IMR-90 (cell line): ENCODE measurements around the gene KLHL25. TPM values are rescaled to one million over a fixed set of nuclear protein-coding genes. Genes with fewer than 3 reads are reported as not detected.

ENCODE experiments used
- ATAC-seq: fragments of 200-7000 bp; cut with Tn5 transposase; 2 replicates; pipeline ENCODE4 v1.9.1; 2020; ENCODE audit warnings: low read depth, mild to moderate bottlenecking, moderate library complexity
- BruUV-seq: library from RNA; stranded (reverse); fragments of 400-500 nt; replicated peaks from 2 replicates; lab custom pipeline; 2021; lab: Mats Ljungman, UMichigan
- CTCF ChIA-PET: fragments of 300-600 bp; formaldehyde crosslinking; extraction: SDS; loops from one replicate; lab custom pipeline; 2021; ENCODE audit warnings: antibody characterized with exemption; lab: Yijun Ruan, JAX
- POLR2A ChIA-PET: fragments of 300-600 bp; sonication (Branson Sonifier 250); formaldehyde crosslinking; loops from one replicate; lab custom pipeline; 2022; ENCODE audit warnings: antibody characterized with exemption; ENCODE audit not compliant: unreplicated experiment; lab: Charles Lee
- DNase-seq: peaks from one replicate; pipeline ENCODE4 v3.0.0; 2013
- H2AFZ ChIP-seq: replicated peaks from 2 replicates; pipeline ENCODE3; 2013; ENCODE audit warnings: low read length, mild to moderate bottlenecking; ENCODE audit not compliant: poor library complexity
- H2AK5ac ChIP-seq: 2 replicates; pipeline ENCODE4 v1.6.1; 2013; ENCODE audit warnings: low read depth, low read length, inconsistent platforms
- H2AK9ac ChIP-seq: replicated peaks from 2 replicates; pipeline ENCODE3; 2013; ENCODE audit warnings: mild to moderate bottlenecking, low read depth, low read length, moderate library complexity; ENCODE audit not compliant: poor library complexity
- H2BK120ac ChIP-seq: 2 replicates; pipeline ENCODE4 v1.6.1; 2013; ENCODE audit warnings: low read depth, low read length, inconsistent platforms
- H2BK15ac ChIP-seq: 3 replicates; pipeline ENCODE4 v1.6.1; 2013; ENCODE audit warnings: low read depth, low read length, inconsistent platforms
- H2BK20ac ChIP-seq: 2 replicates; pipeline ENCODE4 v1.6.1; 2013; ENCODE audit warnings: low read depth, mild to moderate bottlenecking, inconsistent platforms, low read length, moderate library complexity
- H2BK5ac ChIP-seq: 2 replicates; pipeline ENCODE4 v1.6.1; 2013; ENCODE audit warnings: mild to moderate bottlenecking, low read depth, low read length, inconsistent platforms; ENCODE audit not compliant: poor library complexity, severe bottlenecking
- H3K14ac ChIP-seq: replicated peaks from 2 replicates; pipeline ENCODE4 v1.6.1; 2013; ENCODE audit warnings: low read depth, low read length, inconsistent platforms
- H3K18ac ChIP-seq: 2 replicates; pipeline ENCODE4 v1.6.1; 2013; ENCODE audit warnings: low read depth, low read length, control low read depth
- H3K23ac ChIP-seq: 2 replicates; pipeline ENCODE4 v1.6.1; 2013; ENCODE audit warnings: low read depth, low read length, inconsistent platforms
- H3K27ac ChIP-seq: 2 replicates; pipeline ENCODE4 v1.5.1; 2013; ENCODE audit warnings: mild to moderate bottlenecking, control low read depth, low read length; ENCODE audit not compliant: insufficient read depth
- H3K27me3 ChIP-seq: 2 replicates; pipeline ENCODE4 v1.6.1; 2013; ENCODE audit warnings: low read length; ENCODE audit not compliant: control insufficient read depth, insufficient read depth
- H3K36me3 ChIP-seq: 2 replicates; pipeline ENCODE4 v1.6.1; 2013; ENCODE audit warnings: low read length, mixed read lengths; ENCODE audit not compliant: control insufficient read depth, insufficient read depth
- H3K4ac ChIP-seq: 2 replicates; pipeline ENCODE4 v1.6.1; 2013; ENCODE audit warnings: low read depth, low read length, inconsistent platforms
- H3K4me1 ChIP-seq: 2 replicates; pipeline ENCODE4 v1.6.1; 2013; ENCODE audit warnings: low read length, mixed read lengths; ENCODE audit not compliant: control insufficient read depth, insufficient read depth
- H3K4me2 ChIP-seq: 2 replicates; pipeline ENCODE4 v1.6.1; 2013; ENCODE audit warnings: low read depth, mild to moderate bottlenecking, control low read depth, low read length, moderate library complexity
- H3K4me3 ChIP-seq: 2 replicates; pipeline ENCODE4 v1.5.1; 2013; ENCODE audit warnings: low read depth, mild to moderate bottlenecking, control low read depth, low read length, moderate library complexity; ENCODE audit not compliant: insufficient read depth
- H3K56ac ChIP-seq: 2 replicates; pipeline ENCODE4 v1.6.1; 2013; ENCODE audit warnings: low read length, inconsistent platforms; ENCODE audit not compliant: insufficient read depth; ENCODE audit errors: extremely low read depth
- H3K79me1 ChIP-seq, 2 experiments: 2 replicates each; pipeline ENCODE4 v1.6.1; 2013; ENCODE audit warnings: low read length in 2 of 2, inconsistent platforms in 1 of 2, low read depth in 1 of 2
- H3K9ac ChIP-seq: 2 replicates; pipeline ENCODE4 v1.6.1; 2013; ENCODE audit warnings: low read depth, low read length, control low read depth
- H3K9me1 ChIP-seq: 2 replicates; pipeline ENCODE4 v1.6.1; 2013; ENCODE audit warnings: low read length, inconsistent platforms; ENCODE audit not compliant: insufficient read depth
- H3K9me3 ChIP-seq: 2 replicates; pipeline ENCODE4 v1.6.1; 2013; ENCODE audit warnings: low read length; ENCODE audit not compliant: control insufficient read depth, insufficient read depth
- H4K20me1 ChIP-seq: 2 replicates; pipeline ENCODE4 v1.6.1; 2013; ENCODE audit warnings: low read length, inconsistent platforms; ENCODE audit not compliant: insufficient read depth
- H4K5ac ChIP-seq: 2 replicates; pipeline ENCODE4 v1.6.1; 2013; ENCODE audit warnings: mild to moderate bottlenecking, low read depth, low read length, control low read depth
- H4K8ac ChIP-seq, 2 experiments: 2 replicates each; pipeline ENCODE4 v1.6.1; 2013; ENCODE audit warnings: low read depth in 2 of 2, low read length in 2 of 2, control low read depth in 1 of 2, inconsistent platforms in 1 of 2
- H4K91ac ChIP-seq: 2 replicates; pipeline ENCODE4 v1.6.1; 2013; ENCODE audit warnings: low read depth, low read length, inconsistent platforms; ENCODE audit not compliant: insufficient read depth
- BHLHE40 ChIP-seq: fragments of 150-350 bp; IDR thresholded peaks from 2 replicates; pipeline ENCODE4 v1.6.1; 2016; ENCODE audit warnings: mild to moderate bottlenecking, low read depth, low read length
- CHD1 ChIP-seq: IDR thresholded peaks from 2 replicates; pipeline ENCODE4 v1.6.1; 2012; ENCODE audit warnings: low read depth, low read length, improper control_type of control experiment
- FOS ChIP-seq: fragments of 150-350 bp; IDR thresholded peaks from 2 replicates; pipeline ENCODE4 v1.6.1; 2016; ENCODE audit warnings: low read depth, low read length
- MXI1 ChIP-seq: IDR thresholded peaks from 2 replicates; pipeline ENCODE4 v1.6.1; 2012; ENCODE audit warnings: low read depth, mild to moderate bottlenecking, low read length, moderate library complexity, borderline replicate concordance
- POLR2A ChIP-seq: IDR thresholded peaks from 2 replicates; pipeline ENCODE4 v1.6.1; 2012; ENCODE audit warnings: mild to moderate bottlenecking, low read depth, low read length
- RAD21 ChIP-seq: IDR thresholded peaks from 2 replicates; pipeline ENCODE4 v1.6.1; 2012; ENCODE audit warnings: low read length, improper control_type of control experiment
- RFX5 ChIP-seq: IDR thresholded peaks from 2 replicates; pipeline ENCODE4 v1.8.0; 2012; ENCODE audit warnings: low read depth, mild to moderate bottlenecking, low read length, moderate library complexity
- SMC3 ChIP-seq: fragments of 150-350 bp; IDR thresholded peaks from 2 replicates; pipeline ENCODE4 v1.6.1; 2016; ENCODE audit warnings: low read depth, mild to moderate bottlenecking, antibody characterized with exemption, low read length, moderate library complexity
- WGBS, 2 experiments: methylation state at CpG; one replicate each; pipeline versions ENCODE4 v1.1.5 to v1.1.7; 2013; ENCODE audit warnings: missing lambda C conversion rate in 2 of 2; ENCODE audit not compliant: insufficient read length in 1 of 2; ENCODE audit errors: extremely low coverage in 2 of 2; 5-methylcytosine and 5-hydroxymethylcytosine counted together
- dilution Hi-C: fragments of 300-500 bp; cut with HindIII; formaldehyde crosslinking; loops from one replicate; pipeline ENCODE4 v1.14.3; 2018; ENCODE audit warnings: low sequenced_read_pairs; ENCODE audit not compliant: unreplicated experiment
- in situ Hi-C: fragments of 300-500 bp; cut with MboI; formaldehyde crosslinking; loops from 3 replicates; pipeline ENCODE4 v1.14.3; 2019; ENCODE audit warnings: low sequenced_read_pairs, inconsistent platforms, mixed read lengths
- intact Hi-C: fragments of 100-400 bp; cut with micrococcal nuclease; formaldehyde crosslinking; loops from 2 replicates; pipeline ENCODE4 v1.10.0; 2022
- polyA plus RNA-seq, 3 experiments: library from polyadenylated mRNA; depleted of rRNA; stranded (reverse); fragments of >200 nt; gene quantifications; 2 replicates each; pipeline ENCODE4 v1.2.3, GENCODE V29; 2012; ENCODE audit warnings: low replicate concordance in 1 of 3
- total RNA-seq: library from RNA; depleted of rRNA; stranded (reverse); fragments of >200 nt; gene quantifications from 2 replicates; pipeline ENCODE4 v1.2.3, GENCODE V29; 2012
- TF ChIP-seq, protein P1 (sequence below): conservative IDR thresholded peaks from 2 replicates; pipeline ENCODE4 v1.5.1; 2012; ENCODE audit warnings: mild to moderate bottlenecking, low read depth, low read length, improper control_type of control experiment
- TF ChIP-seq, protein P2 (sequence below): fragments of 150-350 bp; IDR thresholded peaks from 2 replicates; pipeline ENCODE4 v1.6.1; 2016; ENCODE audit warnings: low read depth, mild to moderate bottlenecking, low read length, moderate library complexity, borderline replicate concordance

KLHL25 gene
- total and polyA plus RNA-seq, 2 of the 4 experiments (the other 2 are of a cell fraction), result 2.7 to 5.6 TPM

DNA sequence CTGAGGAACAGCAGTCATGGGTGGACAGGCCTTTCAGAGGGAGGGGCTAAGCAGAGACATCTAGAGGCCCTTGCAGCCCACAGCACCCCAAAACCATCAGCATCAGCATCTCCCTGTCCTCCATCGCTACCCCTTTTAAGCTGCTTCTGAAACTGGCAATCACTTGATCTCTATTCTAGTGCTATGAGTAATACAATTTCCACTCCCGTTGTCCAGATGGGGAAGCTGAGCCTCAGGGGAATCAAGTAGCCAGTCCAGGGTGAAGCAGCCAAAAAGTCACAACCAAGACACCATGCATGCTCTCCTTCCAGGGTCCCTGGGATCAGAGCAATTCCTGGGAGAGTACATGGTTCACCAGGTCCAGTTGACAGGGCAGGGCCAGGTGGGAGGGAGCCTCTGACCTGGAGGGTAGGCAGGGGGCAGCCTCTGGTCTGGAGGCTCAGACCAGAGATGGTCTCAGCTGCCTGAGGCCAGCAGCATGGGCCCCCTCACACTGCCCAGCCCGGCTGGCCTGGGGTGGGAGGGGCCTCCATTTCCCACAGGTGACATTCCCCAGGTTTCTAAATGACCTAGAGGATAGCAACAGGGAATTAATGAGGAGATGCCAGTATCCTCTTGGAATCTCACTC, 30.0 kb downstream of the KLHL25 start:
- H2BK5ac ChIP-seq, result no peak overlapping the region
- H2AK5ac ChIP-seq, result no peak overlapping the region
- no peaks in the 10 kb centered on the region for H3K27me3 ChIP-seq
- H3K4me2 ChIP-seq, result no peak overlapping the region
- no peak overlapping the region for H2BK15ac ChIP-seq
- peaks cover 6 to 35% of the 10 kb centered on the region in 2 experiments for H3K79me1 ChIP-seq
- dilution Hi-C loops, result no loop called here
- no peak overlapping the region for H3K18ac ChIP-seq
- H3K36me3 ChIP-seq, result peaks cover 3% of the 10 kb centered on the region; the same call in 1 of the 2 replicates
- H3K23ac ChIP-seq, result no peak overlapping the region
- H3K4me1 ChIP-seq, result no peaks in the 10 kb centered on the region; the same call in 1 of the 2 replicates
- peak overlapping the region; percentile 17 for H2AK9ac ChIP-seq
- H4K8ac ChIP-seq, result peak overlapping the region in 1 of 2 experiments; percentile 9; a peak in 1 of 4 replicates
- peak overlapping the region; percentile 26 for H2AFZ ChIP-seq
- no peaks in the 10 kb centered on the region for H3K9me3 ChIP-seq
- H3K9ac ChIP-seq, result no peak overlapping the region
- no peak overlapping the region for H2BK120ac ChIP-seq
- peaks cover 19% of the 10 kb centered on the region; the same call in 1 of the 2 replicates for H4K20me1 ChIP-seq
- peak; percentile 25 for DNase-seq
- H3K9me1 ChIP-seq, result peaks cover 5% of the 10 kb centered on the region; the same call in 1 of the 2 replicates
- 0 out of 2 replicates have a peak overlapping the region, but pooled peaks have one; percentile 59 for H3K14ac ChIP-seq
- no peak overlapping the region for H4K91ac ChIP-seq
- H3K27ac ChIP-seq, result no peak overlapping the region
- ChIA-PET CTCF (no interaction called here), POLR2A (no interaction called here)
- TF ChIP-seq BHLHE40 (no peak), RAD21 (no peak), POLR2A (no peak), FOS (no peak), RFX5 (no peak), CHD1 (no peak), SMC3 (no peak), MXI1 (no peak)
- TF ChIP-seq, protein P1, sequence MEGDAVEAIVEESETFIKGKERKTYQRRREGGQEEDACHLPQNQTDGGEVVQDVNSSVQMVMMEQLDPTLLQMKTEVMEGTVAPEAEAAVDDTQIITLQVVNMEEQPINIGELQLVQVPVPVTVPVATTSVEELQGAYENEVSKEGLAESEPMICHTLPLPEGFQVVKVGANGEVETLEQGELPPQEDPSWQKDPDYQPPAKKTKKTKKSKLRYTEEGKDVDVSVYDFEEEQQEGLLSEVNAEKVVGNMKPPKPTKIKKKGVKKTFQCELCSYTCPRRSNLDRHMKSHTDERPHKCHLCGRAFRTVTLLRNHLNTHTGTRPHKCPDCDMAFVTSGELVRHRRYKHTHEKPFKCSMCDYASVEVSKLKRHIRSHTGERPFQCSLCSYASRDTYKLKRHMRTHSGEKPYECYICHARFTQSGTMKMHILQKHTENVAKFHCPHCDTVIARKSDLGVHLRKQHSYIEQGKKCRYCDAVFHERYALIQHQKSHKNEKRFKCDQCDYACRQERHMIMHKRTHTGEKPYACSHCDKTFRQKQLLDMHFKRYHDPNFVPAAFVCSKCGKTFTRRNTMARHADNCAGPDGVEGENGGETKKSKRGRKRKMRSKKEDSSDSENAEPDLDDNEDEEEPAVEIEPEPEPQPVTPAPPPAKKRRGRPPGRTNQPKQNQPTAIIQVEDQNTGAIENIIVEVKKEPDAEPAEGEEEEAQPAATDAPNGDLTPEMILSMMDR, result no peak
- TF ChIP-seq, protein P2, sequence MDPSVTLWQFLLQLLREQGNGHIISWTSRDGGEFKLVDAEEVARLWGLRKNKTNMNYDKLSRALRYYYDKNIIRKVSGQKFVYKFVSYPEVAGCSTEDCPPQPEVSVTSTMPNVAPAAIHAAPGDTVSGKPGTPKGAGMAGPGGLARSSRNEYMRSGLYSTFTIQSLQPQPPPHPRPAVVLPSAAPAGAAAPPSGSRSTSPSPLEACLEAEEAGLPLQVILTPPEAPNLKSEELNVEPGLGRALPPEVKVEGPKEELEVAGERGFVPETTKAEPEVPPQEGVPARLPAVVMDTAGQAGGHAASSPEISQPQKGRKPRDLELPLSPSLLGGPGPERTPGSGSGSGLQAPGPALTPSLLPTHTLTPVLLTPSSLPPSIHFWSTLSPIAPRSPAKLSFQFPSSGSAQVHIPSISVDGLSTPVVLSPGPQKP, result no peak
- no peak overlapping the region for H4K5ac ChIP-seq
- no peak overlapping the region for H3K56ac ChIP-seq
- H2BK20ac ChIP-seq, result no peak overlapping the region
- intact Hi-C loops, result no loop called here
- no peak overlapping the region for H3K4ac ChIP-seq
- WGBS, 2 experiments, result 88% methylated on average over 1 of the region's 3 CpGs; no CpG with 5 or more reads in 1 of the 2 experiments
- BruUV-seq, result no TSS peak
- in situ Hi-C loops, result no loop called here
- H3K4me3 ChIP-seq, result no peak overlapping the region
- peak; percentile 31 for ATAC-seq
